OCI-LY7 (cell line): Measurements from ENCODE around the gene RXRB. TPM values are rescaled to one million over a fixed set of nuclear protein-coding genes. Genes with fewer than 3 reads are reported as not detected.

ENCODE experiments used
- BruUV-seq: library from RNA; stranded (reverse); fragments of 400-500 nt; replicated peaks from 2 replicates; lab custom pipeline; 2021; lab: Mats Ljungman, UMichigan
- CTCF ChIA-PET: fragments of 300-600 bp; sonication (Branson Sonifier 250); formaldehyde crosslinking; loops from one replicate; lab custom pipeline; 2022; ENCODE audit warnings: antibody characterized with exemption; ENCODE audit not compliant: unreplicated experiment; lab: Charles Lee
- POLR2A ChIA-PET: fragments of 300-600 bp; sonication (Branson Sonifier 250); formaldehyde crosslinking; loops from one replicate; lab custom pipeline; 2022; ENCODE audit warnings: antibody characterized with exemption; lab: Charles Lee
- DNase-seq: peaks from one replicate; pipeline ENCODE4 v3.0.0-alpha.2; 2015; ENCODE audit warnings: low spot score
- H2AFZ ChIP-seq: fragments of 200-600 bp; sonication (generic), shearing (Covaris generic); 2 replicates; pipeline ENCODE4 v1.6.1; 2014; ENCODE audit warnings: mild to moderate bottlenecking, antibody characterized with exemption, low read length, moderate library complexity
- H3K27ac ChIP-seq: fragments of 200-600 bp; sonication (generic); 2 replicates; pipeline ENCODE4 v1.5.1; 2014; ENCODE audit warnings: mixed run types, low read depth, mild to moderate bottlenecking, moderate library complexity, low read length, inconsistent platforms; ENCODE audit not compliant: poor library complexity, severe bottlenecking
- H3K36me3 ChIP-seq: fragments of 200-600 bp; sonication (generic); 2 replicates; pipeline ENCODE4 v1.6.1; 2014; ENCODE audit warnings: mild to moderate bottlenecking, antibody characterized with exemption, low read length, moderate library complexity, mixed read lengths; ENCODE audit not compliant: insufficient read depth
- H3K4me1 ChIP-seq: fragments of 200-600 bp; sonication (generic); 2 replicates; pipeline ENCODE4 v1.5.1; 2014; ENCODE audit warnings: mild to moderate bottlenecking, low read length; ENCODE audit not compliant: insufficient read depth, poor library complexity, severe bottlenecking
- H3K4me2 ChIP-seq: fragments of 200-600 bp; sonication (generic); 2 replicates; pipeline ENCODE4 v1.6.1; 2014; ENCODE audit warnings: mild to moderate bottlenecking, low read length
- H3K4me3 ChIP-seq: fragments of 200-600 bp; sonication (generic); 2 replicates; pipeline ENCODE4 v1.5.1; 2014; ENCODE audit warnings: mild to moderate bottlenecking, low read depth, low read length; ENCODE audit not compliant: poor library complexity, severe bottlenecking
- H3K79me2 ChIP-seq: fragments of 200-600 bp; sonication (generic); 2 replicates; pipeline ENCODE4 v1.6.1; 2016; ENCODE audit warnings: low read depth, mild to moderate bottlenecking, low read length, moderate library complexity, mixed read lengths; ENCODE audit not compliant: insufficient read depth
- H3K9me2 ChIP-seq: fragments of 200-600 bp; sonication (generic); 2 replicates; pipeline ENCODE4 v1.6.1; 2016; ENCODE audit warnings: mild to moderate bottlenecking, low read length, mixed read lengths; ENCODE audit not compliant: insufficient read depth
- H3K9me3 ChIP-seq: fragments of 200-600 bp; sonication (generic); 2 replicates; pipeline ENCODE4 v1.6.1; 2014; ENCODE audit warnings: mild to moderate bottlenecking, mixed run types, low read length, mixed read lengths
- H4K20me1 ChIP-seq: fragments of 200-600 bp; sonication (generic); 2 replicates; pipeline ENCODE4 v1.6.1; 2014; ENCODE audit warnings: mild to moderate bottlenecking, antibody characterized with exemption, low read length, moderate library complexity, mixed read lengths; ENCODE audit not compliant: insufficient read depth
- CTCF ChIP-seq: fragments of 200-600 bp; sonication (generic); conservative IDR thresholded peaks from 2 replicates; pipeline ENCODE4 v1.5.1; 2014; ENCODE audit warnings: mild to moderate bottlenecking, antibody characterized with exemption, low read length, moderate library complexity, mixed read lengths
- EZH2phosphoT487 ChIP-seq: fragments of 200-600 bp; sonication (generic); IDR thresholded peaks from 2 replicates; pipeline ENCODE4 v1.6.1; 2018; ENCODE audit warnings: low read depth, borderline replicate concordance, mild to moderate bottlenecking, mixed run types, antibody characterized with exemption, low read length, moderate library complexity, mixed read lengths
- intact Hi-C: fragments of 100-400 bp; cut with micrococcal nuclease; formaldehyde crosslinking; loops from one replicate; pipeline ENCODE4 v1.10.0; 2022; ENCODE audit not compliant: unreplicated experiment
- total RNA-seq, 2 experiments: library from RNA; depleted of rRNA in 1 of 2; stranded (reverse); fragments of >200 nt in 1 of 2; shearing (Covaris generic) in 1 of 2; gene quantifications; 2 replicates each; pipeline ENCODE4 v1.2.3, GENCODE V29; 2014 to 2022

Gene RXRB
- total RNA-seq, 2 experiments from 2014 or later: 32.5 to 47.3 TPM

DNA sequence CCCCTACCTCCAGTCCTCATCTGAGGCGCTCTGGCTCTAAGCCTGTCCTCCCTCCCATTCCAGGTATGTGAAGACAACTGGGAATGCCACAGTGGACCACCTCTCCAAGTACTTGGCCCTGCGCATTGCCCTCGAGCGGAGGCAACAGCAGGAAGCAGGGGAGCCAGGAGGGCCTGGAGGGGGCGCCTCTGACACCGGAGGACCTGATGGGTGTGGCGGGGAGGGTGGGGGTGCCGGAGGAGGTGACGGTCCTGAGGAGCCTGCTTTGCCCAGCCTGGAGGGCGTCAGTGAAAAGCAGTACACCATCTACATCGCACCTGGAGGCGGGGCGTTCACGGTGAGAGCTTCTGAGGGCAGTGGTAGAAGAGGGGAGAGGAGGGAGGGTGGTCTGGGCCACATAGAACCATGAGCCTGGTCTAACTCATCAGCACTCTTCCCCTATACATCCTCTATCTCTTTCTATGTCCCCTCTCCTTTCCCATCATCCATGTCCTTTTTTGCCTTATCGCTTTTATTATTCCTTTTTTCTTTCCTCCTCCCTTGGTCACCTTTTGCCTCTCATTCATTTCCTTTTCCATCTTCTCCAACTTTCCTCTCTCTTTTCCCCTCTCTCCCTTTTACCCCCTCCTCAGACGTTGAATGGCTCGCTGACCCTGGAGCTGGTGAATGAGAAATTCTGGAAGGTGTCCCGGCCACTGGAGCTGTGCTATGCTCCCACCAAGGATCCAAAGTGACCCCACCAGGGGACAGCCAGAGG lies 11.4 kb upstream of the RXRB start:
- Histone ChIP-seq H3K9me3 (no peaks in the 10 kb centered on the region), H2AFZ (no peak overlapping the region), H3K4me1 (peaks cover 24% of the 10 kb centered on the region), H3K79me2 (peaks cover 6% of the 10 kb centered on the region; the same call in 1 of the 2 replicates), H3K9me2 (no peaks in the 10 kb centered on the region), H3K4me2 (no peak overlapping the region), H3K36me3 (peaks cover 8% of the 10 kb centered on the region; the same call in 1 of the 2 replicates), H3K4me3 (no peak overlapping the region), H3K27ac (no peak overlapping the region), H4K20me1 (no peaks in the 10 kb centered on the region)
- intact Hi-C loops: no loop called here
- no peak for DNase-seq
- POLR2A ChIA-PET: no interaction called here
- TF ChIP-seq EZH2phosphoT487 (no peak), CTCF (peak; percentile 33; the same call in 1 of the 2 replicates)
- CTCF ChIA-PET: no interaction called here
- BruUV-seq: no TSS peak

DNA sequence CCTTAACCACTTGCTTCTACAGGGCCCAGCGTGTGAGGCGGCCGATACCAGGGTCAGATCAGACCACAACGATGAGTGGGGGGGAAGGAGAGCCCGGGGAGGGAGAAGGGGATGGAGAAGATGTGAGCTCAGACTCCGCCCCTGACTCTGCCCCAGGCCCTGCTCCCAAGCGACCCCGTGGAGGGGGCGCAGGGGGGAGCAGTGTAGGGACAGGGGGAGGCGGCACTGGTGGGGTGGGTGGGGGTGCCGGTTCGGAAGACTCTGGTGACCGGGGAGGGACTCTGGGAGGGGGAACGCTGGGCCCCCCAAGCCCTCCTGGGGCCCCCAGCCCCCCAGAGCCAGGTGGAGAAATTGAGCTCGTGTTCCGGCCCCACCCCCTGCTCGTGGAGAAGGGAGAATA lies 10.7 kb upstream of the RXRB start:
- BruUV-seq: no TSS peak
- intact Hi-C loops: no loop called here

More for the DNA sequence above, 10.7 kb upstream of the RXRB start:
- Histone ChIP-seq H3K79me2 (peaks cover 6% of the 10 kb centered on the region; the same call in 1 of the 2 replicates), H4K20me1 (no peaks in the 10 kb centered on the region), H3K4me1 (peaks cover 23% of the 10 kb centered on the region), H2AFZ (no peak overlapping the region), H3K4me3 (no peak overlapping the region), H3K27ac (no peak overlapping the region), H3K4me2 (no peak overlapping the region), H3K36me3 (peaks cover 8% of the 10 kb centered on the region; the same call in 1 of the 2 replicates), H3K9me2 (no peaks in the 10 kb centered on the region), H3K9me3 (no peaks in the 10 kb centered on the region)
- TF ChIP-seq EZH2phosphoT487 (no peak), CTCF (no peak)
- ChIA-PET CTCF (no interaction called here), POLR2A (no interaction called here)
- DNase-seq: no peak
